Stimulated activated naive CD8-positive, alpha-beta T cell treated with anti-CD3 and anti-CD28 coated beads, Interleukin-15, Interleukin-2, amounts not matched to agents 100 U/mL and 50 U/mL, for 24 hours (primary cell): ENCODE results near the gene TMEM239.

ENCODE experiments used
- ATAC-seq: fragments of 150-1000 bp; cut with Tn5 transposase; one replicate; pipeline ENCODE4 v1.10.0; 2021
- DNase-seq: peaks from one replicate; pipeline ENCODE4 v3.0.0; 2021

Gene TMEM239

DNA sequence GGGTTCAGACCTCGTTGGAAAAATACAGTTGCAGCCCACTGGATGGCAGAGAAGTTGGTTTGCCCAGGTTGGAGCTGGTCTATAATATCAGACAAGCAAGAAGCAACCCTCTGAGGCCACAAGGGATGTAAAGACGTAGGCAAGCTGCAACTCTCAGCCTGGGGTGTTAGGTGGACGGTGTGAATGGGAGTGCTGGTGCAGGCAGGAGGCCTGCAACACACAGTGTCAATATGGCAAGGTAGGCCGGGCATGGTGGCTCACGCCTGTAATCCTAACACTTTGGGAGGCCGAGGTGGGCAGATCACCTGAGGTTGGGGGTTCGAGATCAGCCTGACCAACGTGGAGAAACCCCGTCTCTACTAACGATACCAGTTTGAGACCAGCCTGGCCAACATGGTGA lies 34.9 kb downstream of the TMEM239 start:
- no peak for DNase-seq
- ATAC-seq = no peak

DNA sequence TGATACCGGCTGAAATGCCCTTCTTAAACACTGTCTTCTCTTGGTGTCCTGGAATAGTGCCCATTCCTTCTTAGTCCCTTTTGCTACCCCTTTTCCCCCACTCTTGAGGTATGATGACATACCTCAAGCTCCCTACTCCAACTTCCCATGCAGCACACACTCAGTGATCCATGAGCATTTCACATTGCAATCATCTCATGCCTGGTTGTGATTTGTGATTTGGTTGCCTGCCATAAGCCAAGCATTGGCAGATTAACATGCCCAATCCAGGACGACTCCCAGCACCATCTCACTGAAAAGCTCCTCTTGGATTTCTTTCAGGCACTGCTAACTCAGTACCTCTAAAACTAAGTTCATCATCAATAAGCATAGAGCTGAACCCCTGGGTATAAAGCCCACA lies 42.4 kb downstream of the TMEM239 start:
- no peak for ATAC-seq

DNA sequence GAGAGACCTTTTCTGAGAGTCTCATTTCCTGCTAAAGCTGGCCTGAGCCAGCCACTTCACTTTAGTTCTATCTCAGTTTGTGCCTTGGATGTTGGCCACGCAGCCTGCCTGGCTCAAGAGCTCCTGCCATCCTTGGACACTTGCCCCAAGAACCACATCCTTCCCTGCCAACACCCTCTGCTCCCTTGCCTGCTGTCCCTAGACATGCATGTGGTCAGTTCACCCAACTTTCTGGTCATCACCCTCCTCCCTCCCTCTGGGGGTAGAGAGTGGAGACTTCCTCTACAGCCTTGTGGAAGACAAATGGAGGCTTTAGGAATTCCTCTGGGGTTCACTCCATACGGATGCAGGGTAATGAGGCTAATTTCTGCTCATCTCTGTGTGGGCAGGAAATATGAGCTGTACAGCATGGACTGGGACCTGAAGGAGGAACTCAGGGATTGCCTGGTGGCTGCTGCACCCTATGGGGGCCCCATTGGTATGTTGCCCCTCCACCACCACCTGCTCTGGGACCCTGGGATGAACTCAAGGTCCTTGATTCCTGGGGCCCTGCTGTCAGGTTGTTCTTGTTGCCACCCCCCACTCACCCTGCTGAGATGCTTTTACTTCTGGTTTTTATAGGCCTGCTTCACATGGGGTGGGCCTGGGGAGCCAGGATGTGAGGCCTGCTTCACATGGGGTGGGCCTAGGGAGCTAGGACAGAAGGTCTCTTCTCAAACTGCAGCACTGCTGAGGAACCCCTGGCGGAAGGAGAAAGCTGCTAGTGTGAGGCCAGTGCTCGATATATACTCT lies 43.4 kb downstream of the TMEM239 start:
- DNase-seq = no peak
- ATAC-seq = no peak

More for the DNA sequence above, 42.4 kb downstream of the TMEM239 start:
- no peak for DNase-seq

DNA sequence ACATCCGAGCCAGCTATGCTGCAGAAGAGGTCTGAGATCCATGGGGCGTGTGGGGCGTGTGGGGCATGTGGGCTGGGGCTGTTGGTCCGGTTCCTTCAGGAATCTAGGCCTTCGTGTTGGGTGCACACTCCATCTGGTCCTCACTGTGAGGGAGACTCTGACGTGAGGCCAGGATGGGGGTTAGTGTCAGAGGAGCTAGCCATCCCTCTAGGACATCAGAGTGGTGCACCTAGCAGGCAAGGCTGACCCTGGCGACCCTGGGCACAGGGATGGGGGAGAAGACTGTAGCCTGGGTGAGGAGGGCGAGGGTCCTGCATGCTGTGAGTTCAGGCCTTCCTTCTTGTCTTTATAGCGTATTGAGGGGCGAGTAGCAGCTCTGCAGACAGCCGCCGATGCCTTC lies 48.5 kb downstream of the TMEM239 start:
- DNase-seq (no peak), ATAC-seq (no peak)

- ATAC-seq (no peak), DNase-seq (no peak)
Measured at GRCh38 chr20:2865101-2865500, 48.9 kb downstream of the TMEM239 start.

GRCh38 chr20:2865630-2866029 lies 49.5 kb downstream of the TMEM239 start:
- peak; percentile 90 for ATAC-seq

GRCh38 chr20:2866236-2866635 lies 50.1 kb downstream of the TMEM239 start:
- ATAC-seq = peak; percentile 34
- peak; percentile 53 for DNase-seq

More at GRCh38 chr20:2865630-2866029, 49.5 kb downstream of the TMEM239 start:
- peak; percentile 77 for DNase-seq

GRCh38 chr20:2867081-2867864 lies 51.1 kb downstream of the TMEM239 start:
- DNase-seq = no peak

More at GRCh38 chr20:2867081-2867864, 51.1 kb downstream of the TMEM239 start:
- no peak for ATAC-seq
